GM12878 (cell line): ENCODE results near the gene GALNS. TPM values are rescaled to one million over a fixed set of nuclear protein-coding genes. Genes with fewer than 3 reads are reported as not detected.

Experiments
- ATAC-seq: fragments of 200-7000 bp; cut with Tn5 transposase; 3 replicates; pipeline ENCODE4 v1.9.1; 2020; ENCODE audit warnings: mild to moderate bottlenecking, moderate library complexity
- BruUV-seq: library from RNA; stranded (reverse); fragments of 400-500 nt; replicated peaks from 2 replicates; lab custom pipeline; 2021; lab: Mats Ljungman, UMichigan
- CTCF ChIA-PET: fragments of 300-600 bp; sonication (Branson Sonifier 250); formaldehyde crosslinking; extraction: SDS; loops from one replicate; lab custom pipeline; 2021; ENCODE audit warnings: inconsistent platforms; lab: Yijun Ruan, JAX
- POLR2A ChIA-PET: fragments of 350-600 bp; formaldehyde crosslinking; extraction: SDS; loops from one replicate; lab custom pipeline; 2021; ENCODE audit warnings: inconsistent platforms; lab: Charles Lee
- RAD21 ChIA-PET: fragments of 300-600 bp; sonication (Branson Sonifier 250); formaldehyde crosslinking; loops from one replicate; lab custom pipeline; 2023; ENCODE audit warnings: antibody characterized with exemption; ENCODE audit not compliant: unreplicated experiment; lab: Charles Lee
- SMC1A ChIA-PET: fragments of 300-600 bp; sonication (Branson Sonifier 250); formaldehyde crosslinking; loops from one replicate; lab custom pipeline; 2023; ENCODE audit not compliant: unreplicated experiment, uncharacterized antibody; lab: Charles Lee
- DNase-seq: peaks from one replicate; pipeline ENCODE4 v3.0.0-alpha.2; 2011; ENCODE audit warnings: low read depth, low spot score
- FAIRE-seq: peaks from 3 replicates; lab custom pipeline; 2011; peaks lifted over from hg19 to GRCh38; lab: Jason Lieb, UNC
- H2AFZ ChIP-seq: 2 replicates; pipeline ENCODE4 v1.6.0; 2011; ENCODE audit warnings: low read depth, low read length, control low read depth; ENCODE audit not compliant: control insufficient read depth
- H3K27ac ChIP-seq: 2 replicates; pipeline ENCODE4 v1.5.1; 2011; ENCODE audit warnings: control low read depth; ENCODE audit not compliant: control insufficient read depth, insufficient read depth
- H3K27me3 ChIP-seq, 2 experiments: replicated peaks in 1 of 2; 2 replicates each; pipeline versions ENCODE4 v1.6.0 to v1.6.1; 2011; ENCODE audit warnings: low read length in 1 of 2; ENCODE audit not compliant: control insufficient read depth in 2 of 2, insufficient read depth in 2 of 2
- H3K36me3 ChIP-seq, 2 experiments: 2 replicates each; pipeline ENCODE4 v1.5.1; 2011; ENCODE audit warnings: low read length in 1 of 2; ENCODE audit not compliant: control insufficient read depth in 2 of 2, insufficient read depth in 2 of 2
- H3K4me1 ChIP-seq: 2 replicates; pipeline ENCODE4 v1.6.1; 2011; ENCODE audit warnings: mild to moderate bottlenecking, low read length, moderate library complexity, mixed read lengths; ENCODE audit not compliant: control insufficient read depth, insufficient read depth
- H3K4me2 ChIP-seq: 2 replicates; pipeline ENCODE4 v1.6.0; 2011; ENCODE audit warnings: control low read depth; ENCODE audit not compliant: control insufficient read depth, insufficient read depth
- H3K4me3 ChIP-seq: fragments of 200-600 bp; sonication (generic); 2 replicates; pipeline ENCODE4 v1.5.1; 2016
- H3K79me2 ChIP-seq: 2 replicates; pipeline ENCODE4 v1.6.0; 2011; ENCODE audit warnings: low read length; ENCODE audit not compliant: control insufficient read depth, insufficient read depth
- H3K9ac ChIP-seq: 2 replicates; pipeline ENCODE4 v1.8.0; 2011; ENCODE audit warnings: low read length, control low read depth, mixed read lengths; ENCODE audit not compliant: control insufficient read depth, insufficient read depth
- H3K9me3 ChIP-seq: replicated peaks from 3 replicates; pipeline ENCODE4 v1.5.1; 2011; ENCODE audit warnings: mild to moderate bottlenecking, low read length; ENCODE audit not compliant: control insufficient read depth, insufficient read depth
- H4K20me1 ChIP-seq: 2 replicates; pipeline ENCODE4 v1.6.0; 2011; ENCODE audit not compliant: control insufficient read depth, insufficient read depth
- ATF3 ChIP-seq: IDR thresholded peaks from 2 replicates; pipeline ENCODE4 v1.6.1; 2011; ENCODE audit warnings: low read depth, mild to moderate bottlenecking, low read length, moderate library complexity, borderline replicate concordance; ENCODE audit errors: extremely low read depth
- CREM ChIP-seq: IDR thresholded peaks from 2 replicates; pipeline ENCODE4 v1.6.1; 2014; ENCODE audit warnings: antibody characterized with exemption, low read depth
- EED ChIP-seq: sonication (generic); IDR thresholded peaks from 2 replicates; pipeline ENCODE4 v1.6.1; 2016; ENCODE audit warnings: antibody characterized with exemption, low read depth
- EGR1 ChIP-seq, 2 experiments: IDR thresholded peaks; 1 replicate in 1 of 2; 2 replicates in 1 of 2; pipeline ENCODE4 v1.6.1; 2011 to 2012; ENCODE audit warnings: low read depth in 2 of 2, low read length in 2 of 2, borderline replicate concordance in 1 of 2, mild to moderate bottlenecking in 1 of 2, moderate library complexity in 1 of 2
- MEF2A ChIP-seq: IDR thresholded peaks from 2 replicates; pipeline ENCODE4 v1.6.1; 2011; ENCODE audit warnings: low read depth, mild to moderate bottlenecking, low read length, moderate library complexity; ENCODE audit not compliant: insufficient read depth
- NR2C1 ChIP-seq: fragments of 450-650 bp; IDR thresholded peaks from 2 replicates; pipeline ENCODE4 v1.6.1; 2017; ENCODE audit warnings: antibody characterized with exemption, mild to moderate bottlenecking, moderate library complexity
- POLR2A ChIP-seq: IDR thresholded peaks from 2 replicates; pipeline ENCODE4 v1.6.1; 2011; ENCODE audit warnings: low read depth, mild to moderate bottlenecking, low read length
- RUNX3 ChIP-seq: IDR thresholded peaks from 2 replicates; pipeline ENCODE4 v1.6.1; 2012; ENCODE audit warnings: low read length, inconsistent platforms
- TCF12 ChIP-seq: IDR thresholded peaks from 2 replicates; pipeline ENCODE4 v1.6.1; 2011; ENCODE audit warnings: low read depth, mild to moderate bottlenecking, low read length
- ZBTB40 ChIP-seq: fragments of 450-650 bp; IDR thresholded peaks from 2 replicates; pipeline ENCODE4 v1.6.1; 2016; ENCODE audit warnings: mild to moderate bottlenecking, moderate library complexity, borderline replicate concordance
- WGBS: methylation state at CpG from one replicate; pipeline ENCODE4 v1.1.6; 2016; ENCODE audit warnings: low lambda C conversion rate; ENCODE audit not compliant: insufficient replicate concordance, insufficient coverage; ENCODE audit errors: missing lambda C conversion rate; 5-methylcytosine and 5-hydroxymethylcytosine counted together
- in situ Hi-C: fragments of 300-500 bp; cut with MboI; formaldehyde crosslinking; loops from 9 replicates; pipeline ENCODE4 v1.14.3; 2018; ENCODE audit warnings: mixed read lengths
- intact Hi-C: fragments of 100-400 bp; cut with micrococcal nuclease; formaldehyde crosslinking; loops from one replicate; pipeline ENCODE4 v1.14.2; 2022; ENCODE audit not compliant: unreplicated experiment
- polyA plus RNA-seq, 11 experiments: library from polyadenylated mRNA; depleted of rRNA in 4 of 11; unstranded in 6 of 11; stranded (reverse) in 5 of 11; fragments of >200 nt; fragmentation: Nextera tagmentation in 4 of 11; fragmentation: Illumina TruSeq in 1 of 11; extraction: Ambion mirVana in 4 of 11; extraction: Trizol in 1 of 11; gene quantifications; 1 replicate in 1 of 11; 2 replicates in 10 of 11; pipeline versions ENCODE4 v1.2.1 to v1.2.3, GENCODE V29; 2011 to 2016; ENCODE audit warnings: inconsistent platforms in 2 of 11, missing spikeins in 2 of 11, low read depth in 1 of 11
- total RNA-seq, 4 experiments: library from RNA; depleted of rRNA in 3 of 4; stranded (reverse); fragments of >200 nt in 3 of 4; fragmentation: Illumina TruSeq in 1 of 4; extraction: Trizol in 1 of 4; gene quantifications; 2 replicates each; pipeline versions ENCODE4 v1.2.1 to v1.2.3, GENCODE V29; 2013 to 2021

Gene GALNS
- total and polyA plus RNA-seq, 10 of the 15 experiments (the other 5 are each of a cell fraction or from before 2014, with no cell fraction given) = 0.37 to 12.4 (median 5.3) TPM

GRCh38 chr16:88800277-88800592 is 56.5 kb downstream of the GALNS start:
- Histone ChIP-seq H3K27me3 (no peaks in the 10 kb centered on the region), H3K9me3 (no peaks in the 10 kb centered on the region), H3K4me3 (no peak overlapping the region), H3K4me1 (peaks cover 17% of the 10 kb centered on the region), H2AFZ (peak overlapping the region; percentile 45), H3K79me2 (peaks cover 16% of the 10 kb centered on the region), H3K27ac (no peak overlapping the region), H3K36me3 (peaks cover 0 to under 1% of the 10 kb centered on the region in 2 experiments; a peak in 2 of 4 replicates), H3K4me2 (peak overlapping the region; percentile 30; the same call in 1 of the 2 replicates), H3K9ac (no peak overlapping the region), H4K20me1 (no peaks in the 10 kb centered on the region)
- POLR2A ChIA-PET = interaction anchor here (0.6 to 1.8 kb wide), 5 partner anchors 9 to 18 kb away, joined by 3 to 6 read pairs (median 3); partner anchors contain the start of genes APRT and PIEZO1
- DNase-seq (no peak), FAIRE-seq (no peak), ATAC-seq (no peak)
- RAD21 ChIA-PET = interaction anchor here (0.5 to 2.6 kb wide), 5 partner anchors 10 to 158 kb away, joined by 3 to 10 read pairs (median 3); no protein-coding TSS in a partner anchor
- CTCF ChIA-PET = interaction anchor here (1.3 to 3.2 kb wide), 5 partner anchors 13 to 63 kb away, joined by 3 to 15 read pairs (median 5); no protein-coding TSS in a partner anchor
- intact Hi-C loops (no loop called here), in situ Hi-C loops (no loop called here)
- no TSS peak for BruUV-seq
- SMC1A ChIA-PET = interaction anchor here (1.5 kb wide), 1 partner anchor 10 kb away, joined by 7 read pairs; no protein-coding TSS in a partner anchor
- WGBS = 95% methylated on average over 6 of the region's 6 CpGs
- TF ChIP-seq ATF3 = no peak
- peak; percentile 43; the same call in 1 of the 2 replicates for TF ChIP-seq POLR2A

GRCh38 chr16:88799569-88800276 is 57.0 kb downstream of the GALNS start:
- BruUV-seq = no TSS peak
- 0 out of 2 replicates have a peak overlapping the region, but pooled peaks have one; percentile 45 for H2AFZ ChIP-seq
- no peaks in the 10 kb centered on the region for H3K9me3 ChIP-seq
- H3K27me3 ChIP-seq = no peaks in the 10 kb centered on the region
- in situ Hi-C loops = no loop called here
- 78% methylated on average over 17 of the region's 17 CpGs for WGBS
- ChIA-PET SMC1A (interaction anchor here (1.1 to 1.5 kb wide), 2 partner anchors 11 to 18 kb away, joined by 3 to 7 read pairs; no protein-coding TSS in a partner anchor), CTCF (interaction anchor here (1.3 to 3.2 kb wide), 4 partner anchors 13 to 62 kb away, joined by 3 to 15 read pairs (median 8); no protein-coding TSS in a partner anchor), RAD21 (interaction anchor here (0.5 to 2.6 kb wide), 6 partner anchors 11 to 158 kb away, joined by 3 to 10 read pairs (median 3); no protein-coding TSS in a partner anchor), POLR2A (interaction anchor here (0.6 to 1.8 kb wide), 4 partner anchors 10 to 18 kb away, joined by 3 to 6 read pairs (median 4); partner anchors contain the start of gene APRT)
- no peaks in the 10 kb centered on the region for H3K36me3 ChIP-seq
- peak overlapping the region; percentile 30; the same call in 1 of the 2 replicates for H3K4me2 ChIP-seq
- 0 out of 2 replicates have a peak, but pooled peaks have one; percentile 25 for TF ChIP-seq TCF12
- TF ChIP-seq EED = 0 out of 2 replicates have a peak, but pooled peaks have one; percentile 30
- TF ChIP-seq CREM = peak; percentile 36; the same call in 1 of the 2 replicates
- no peak for TF ChIP-seq ZBTB40
- TF ChIP-seq MEF2A = no peak
- TF ChIP-seq RUNX3 = peak; percentile 72
- TF ChIP-seq EGR1 (IDR thresholded peaks at IDR 0.05; ENCODE audit: borderline replicate concordance in 1 of 2, low read depth in 2 of 2, low read length in 2 of 2) = no peak
- no peak for TF ChIP-seq NR2C1
- no peak for FAIRE-seq
- DNase-seq = no peak
- intact Hi-C loops = no loop called here
- no peak overlapping the region for H3K9ac ChIP-seq
- peaks cover 11% of the 10 kb centered on the region for H3K79me2 ChIP-seq
- H3K4me3 ChIP-seq = no peak overlapping the region
- H3K4me1 ChIP-seq = peaks cover 15% of the 10 kb centered on the region
- no peak overlapping the region for H3K27ac ChIP-seq
- H4K20me1 ChIP-seq = no peaks in the 10 kb centered on the region
- ATAC-seq = no peak
